Stomach (tissue), 9 donors: Measurements from ENCODE around the gene SIRT3. TPM values are rescaled to one million over a fixed set of nuclear protein-coding genes. Genes with fewer than 3 reads are reported as not detected.

Source experiments
- DNase-seq, 2 donors: peaks; one replicate each; pipeline versions ENCODE4 v3.0.0 to v3.0.0-alpha.2; 2013 to 2019
- H3K27ac ChIP-seq, 5 donors: fragments of 200-600 bp in 4 of 5; sonication (generic) in 4 of 5; one replicate each; pipeline ENCODE4 v1.5.1; 2013 to 2019; ENCODE audit warnings: mild to moderate bottlenecking in 1 of 5, moderate library complexity in 1 of 5
- H3K27me3 ChIP-seq, 3 donors: fragments of 200-600 bp; sonication (generic); one replicate each; pipeline ENCODE4 v1.5.1; 2017 to 2019; ENCODE audit warnings: mixed run types in 1 of 3
- H3K36me3 ChIP-seq, 4 donors: fragments of 200-600 bp; sonication (generic); 1 replicate in 3 of 4; 2 replicates in 1 of 4; pipeline ENCODE4 v1.5.1; 2016 to 2019
- H3K4me1 ChIP-seq, 4 donors: fragments of 200-600 bp; sonication (generic); one replicate each; pipeline ENCODE4 v1.5.1; 2016 to 2019
- H3K4me3 ChIP-seq, 4 donors: fragments of 200-600 bp; sonication (generic) in 3 of 4; one replicate each; pipeline ENCODE4 v1.5.1; 2016 to 2019; ENCODE audit warnings: mild to moderate bottlenecking in 1 of 4
- H3K9me3 ChIP-seq, 4 donors: fragments of 200-600 bp; sonication (generic); one replicate each; pipeline ENCODE4 v1.5.1; 2016 to 2019
- CTCF ChIP-seq, 7 experiments: fragments of 450-650 bp in 4 of 7; fragments of 200-600 bp in 3 of 7; sonication (generic) in 3 of 7; IDR thresholded peaks; one replicate each; pipeline ENCODE4 v1.5.1; 2016 to 2019; ENCODE audit warnings: antibody characterized with exemption in 7 of 7, control low read depth in 2 of 7, mild to moderate bottlenecking in 1 of 7
- EP300 ChIP-seq: sonication (generic); formaldehyde crosslinking; IDR thresholded peaks from one replicate; pipeline ENCODE4 v1.6.1; 2017; ENCODE audit warnings: antibody characterized with exemption
- POLR2A ChIP-seq, 4 donors: fragments of 450-650 bp; IDR thresholded peaks; one replicate each; pipeline ENCODE4 v1.6.1; 2016; ENCODE audit warnings: antibody characterized with exemption in 4 of 4, control low read depth in 2 of 4, mild to moderate bottlenecking in 1 of 4, moderate library complexity in 1 of 4
- POLR2AphosphoS5 ChIP-seq, 3 donors: sonication (generic); formaldehyde crosslinking; IDR thresholded peaks; one replicate each; pipeline ENCODE4 v1.6.1; 2016; ENCODE audit warnings: antibody characterized with exemption in 3 of 3
- WGBS, 5 donors: extraction: QIAGEN DNeasy Blood & Tissue Kit in 3 of 5; methylation state at CpG; one replicate each; pipeline versions ENCODE4 v1.1.5 to v1.1.7; 2013 to 2018; 5-methylcytosine and 5-hydroxymethylcytosine counted together
- intact Hi-C: fragments of 100-400 bp; cut with DNase I; formaldehyde crosslinking; loops from one replicate; pipeline ENCODE4 v1.15.1; 2023; ENCODE audit warnings: low total_unique reads
- polyA plus RNA-seq, 3 donors: library from polyadenylated mRNA; stranded (reverse); fragments of 200-250 nt; gene quantifications; one replicate each; pipeline ENCODE4 v1.2.3, GENCODE V29; 2013
- total RNA-seq, 5 donors: library from RNA; depleted of rRNA; stranded (reverse); fragments of >200 nt; gene quantifications; one replicate each; pipeline versions ENCODE4 v1.1.0 to v1.2.3, GENCODE V29; 2014 to 2016
- donor health status: healthy with polysubstance abuse.
- donor health status: Bipolar disorder and iron deficiency.
- donor health status: healthy.

SIRT3 gene
- total and polyA plus RNA-seq, 8 donors = 5.4 to 63.7 (median 12.3) TPM

GRCh38 chr11:203945-204586 lies 32.1 kb downstream of the SIRT3 start:
- intact Hi-C loops = no loop called here

GRCh38 chr11:203056-203944 lies 32.8 kb downstream of the SIRT3 start:
- Histone ChIP-seq H3K27ac (peak overlapping the region in 1 of 5 donors; percentile 48), H3K4me1 (peaks cover 13 to 55% (median 44%) of the 10 kb centered on the region in 4 donors), H3K9me3 (no peaks in the 10 kb centered on the region), H3K27me3 (no peaks in the 10 kb centered on the region), H3K36me3 (peaks cover 12 to 58% (median 55%) of the 10 kb centered on the region in 4 donors), H3K4me3 (no peak overlapping the region)
- 76 to 90% (median 86%) methylated on average over 7 of the region's 7 CpGs for WGBS, 5 donors
- intact Hi-C loops = no loop called here
- peak in 1 of 2 donors; percentile 17 for DNase-seq
- TF ChIP-seq CTCF (IDR thresholded peaks at IDR 0.05) = no peak
- TF ChIP-seq POLR2AphosphoS5 (IDR thresholded peaks at IDR 0.05) = no peak
- TF ChIP-seq EP300 = no peak
- no peak for TF ChIP-seq POLR2A (IDR thresholded peaks at IDR 0.05)

More at GRCh38 chr11:203945-204586, 32.1 kb downstream of the SIRT3 start:
- WGBS, 5 donors = 88 to 95% (median 91%) methylated on average over 4 of the region's 4 CpGs
- H3K4me1 ChIP-seq = peaks cover 13 to 56% (median 45%) of the 10 kb centered on the region in 4 donors
- TF ChIP-seq POLR2A (IDR thresholded peaks at IDR 0.05) (no peak), EP300 (no peak), CTCF (IDR thresholded peaks at IDR 0.05) (no peak), POLR2AphosphoS5 (IDR thresholded peaks at IDR 0.05) (no peak)
- H3K27ac ChIP-seq = peak overlapping the region in 1 of 5 donors; percentile 17
- no peaks in the 10 kb centered on the region for H3K27me3 ChIP-seq
- no peaks in the 10 kb centered on the region for H3K9me3 ChIP-seq
- DNase-seq = peak in 1 of 2 donors; percentile 16
- H3K36me3 ChIP-seq = peaks cover 12 to 58% (median 55%) of the 10 kb centered on the region in 4 donors
- H3K4me3 ChIP-seq = no peak overlapping the region

- DNase-seq = peak in 1 of 2 donors; percentile 14
- Histone ChIP-seq H3K9me3 (no peaks in the 10 kb centered on the region), H3K27me3 (no peaks in the 10 kb centered on the region), H3K36me3 (peaks cover 12 to 58% (median 55%) of the 10 kb centered on the region in 4 donors), H3K4me1 (peaks cover 13 to 55% (median 40%) of the 10 kb centered on the region in 4 donors), H3K27ac (peak overlapping the region in 2 of 5 donors; percentile 18 to 48), H3K4me3 (no peak overlapping the region)
- TF ChIP-seq CTCF (IDR thresholded peaks at IDR 0.05) = no peak
- TF ChIP-seq POLR2AphosphoS5 (IDR thresholded peaks at IDR 0.05) = no peak
- no peak for TF ChIP-seq EP300
- TF ChIP-seq POLR2A (IDR thresholded peaks at IDR 0.05) = no peak
- WGBS, 5 donors = 78 to 88% (median 81%) methylated on average over 8 of the region's 8 CpGs
- intact Hi-C loops = no loop called here
Measured at GRCh38 chr11:202490-202889, 33.7 kb downstream of the SIRT3 start.

GRCh38 chr11:201966-202365 lies 34.2 kb downstream of the SIRT3 start:
- intact Hi-C loops = no loop called here
- WGBS, 5 donors = 68 to 75% (median 74%) methylated on average over 15 of the region's 15 CpGs
- TF ChIP-seq POLR2AphosphoS5 (IDR thresholded peaks at IDR 0.05) (no peak), POLR2A (IDR thresholded peaks at IDR 0.05) (no peak), CTCF (IDR thresholded peaks at IDR 0.05) (no peak), EP300 (no peak)
- Histone ChIP-seq H3K27me3 (no peaks in the 10 kb centered on the region), H3K9me3 (no peaks in the 10 kb centered on the region), H3K4me3 (no peak overlapping the region), H3K4me1 (peaks cover 13 to 55% (median 40%) of the 10 kb centered on the region in 4 donors), H3K27ac (peak overlapping the region in 2 of 5 donors; percentile 18 to 48), H3K36me3 (peaks cover 12 to 58% (median 55%) of the 10 kb centered on the region in 4 donors)
- DNase-seq = peak in 1 of 2 donors; percentile 21
